ENCODE measurements around the gene MED16.

Gene MED16

DNA sequence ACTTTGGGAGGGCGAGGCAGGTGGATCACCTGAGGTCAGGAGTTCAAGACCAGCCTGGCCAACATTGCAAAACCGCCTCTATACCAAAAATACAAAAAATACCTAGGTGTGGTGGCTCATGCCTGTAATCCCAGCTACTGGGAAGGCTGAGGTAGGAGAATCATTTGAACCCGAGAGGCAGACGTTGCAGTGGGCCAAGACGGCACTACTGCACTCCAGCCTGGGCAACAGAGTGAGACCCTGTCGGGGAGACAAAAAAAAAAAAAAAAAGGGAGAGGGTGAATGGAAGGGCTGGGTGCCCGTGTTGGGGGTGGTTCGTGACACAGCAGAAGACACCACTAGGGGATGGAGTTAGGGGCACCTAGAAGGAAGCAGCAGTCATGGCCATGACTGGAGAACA lies 22.7 kb downstream of the MED16 start:
- H3K27ac Mint-ChIP-seq = peak overlapping the region; percentile 76
- peaks cover 16% of the 10 kb centered on the region for H3K36me3 Mint-ChIP-seq
- peaks cover 13% of the 10 kb centered on the region for H3K4me1 Mint-ChIP-seq
- H3K27me3 Mint-ChIP-seq = no peaks in the 10 kb centered on the region
- DNase-seq (ENCODE audit: low spot score in 2 of 2) (no peak), ATAC-seq (ENCODE audit: low read depth) (no peak)
- H3K4me3 Mint-ChIP-seq = peak overlapping the region; percentile 45
- H3K9me3 Mint-ChIP-seq = no peaks in the 10 kb centered on the region

DNA sequence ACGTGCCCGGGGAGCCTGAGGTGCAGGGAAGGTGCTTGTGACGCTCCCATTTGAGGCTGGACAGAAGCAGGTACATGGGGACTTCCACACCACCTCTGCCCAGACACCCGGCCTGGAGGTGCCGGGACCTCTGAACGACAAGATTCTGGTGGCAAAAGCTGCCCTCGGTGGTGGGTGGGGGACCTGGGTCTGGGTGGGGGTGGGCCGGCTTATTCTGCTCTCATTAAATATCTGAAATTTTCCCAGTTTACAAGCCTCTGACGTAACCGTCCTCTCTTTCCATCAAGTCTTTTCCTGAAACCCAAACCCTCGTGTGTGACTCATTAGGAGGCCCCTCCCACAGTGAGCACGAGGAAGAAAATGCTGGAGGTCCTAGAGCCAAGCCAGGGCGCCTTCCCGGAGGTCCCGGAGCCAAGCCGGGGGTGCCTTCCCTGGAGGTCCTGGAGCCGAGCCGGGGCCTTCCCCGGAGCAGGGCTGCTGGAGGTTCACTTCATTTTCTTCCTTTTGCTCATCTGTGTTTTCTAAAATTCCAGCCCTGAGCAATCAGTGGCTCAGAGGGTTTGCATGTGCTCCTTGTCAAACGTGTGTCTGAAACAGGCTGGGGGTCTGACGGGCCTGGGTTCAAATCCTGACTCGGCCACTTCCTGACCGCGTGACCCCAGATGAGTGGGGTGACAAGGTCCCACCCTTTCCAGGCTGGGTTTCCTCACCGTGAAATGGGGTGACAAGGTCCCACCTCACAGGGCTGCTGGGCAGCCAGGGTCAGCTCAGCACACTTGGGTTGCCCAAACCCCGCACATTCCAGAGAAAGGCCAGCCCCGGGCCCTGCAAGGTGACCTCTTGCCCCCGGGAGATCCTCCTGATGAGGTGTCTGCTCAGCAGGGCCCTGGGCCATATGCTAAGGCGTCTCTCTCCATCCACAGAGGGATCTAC lies 23.5 kb downstream of the MED16 start:
- Mint-ChIP-seq H3K9me3 (no peaks in the 10 kb centered on the region), H3K4me3 (no peak overlapping the region), H3K27ac (peak overlapping the region; percentile 76), H3K27me3 (no peaks in the 10 kb centered on the region), H3K4me1 (peaks cover 16% of the 10 kb centered on the region), H3K36me3 (peaks cover 16% of the 10 kb centered on the region)
- DNase-seq (ENCODE audit: low spot score in 2 of 2) = no peak
- no peak for ATAC-seq (ENCODE audit: low read depth)

DNA sequence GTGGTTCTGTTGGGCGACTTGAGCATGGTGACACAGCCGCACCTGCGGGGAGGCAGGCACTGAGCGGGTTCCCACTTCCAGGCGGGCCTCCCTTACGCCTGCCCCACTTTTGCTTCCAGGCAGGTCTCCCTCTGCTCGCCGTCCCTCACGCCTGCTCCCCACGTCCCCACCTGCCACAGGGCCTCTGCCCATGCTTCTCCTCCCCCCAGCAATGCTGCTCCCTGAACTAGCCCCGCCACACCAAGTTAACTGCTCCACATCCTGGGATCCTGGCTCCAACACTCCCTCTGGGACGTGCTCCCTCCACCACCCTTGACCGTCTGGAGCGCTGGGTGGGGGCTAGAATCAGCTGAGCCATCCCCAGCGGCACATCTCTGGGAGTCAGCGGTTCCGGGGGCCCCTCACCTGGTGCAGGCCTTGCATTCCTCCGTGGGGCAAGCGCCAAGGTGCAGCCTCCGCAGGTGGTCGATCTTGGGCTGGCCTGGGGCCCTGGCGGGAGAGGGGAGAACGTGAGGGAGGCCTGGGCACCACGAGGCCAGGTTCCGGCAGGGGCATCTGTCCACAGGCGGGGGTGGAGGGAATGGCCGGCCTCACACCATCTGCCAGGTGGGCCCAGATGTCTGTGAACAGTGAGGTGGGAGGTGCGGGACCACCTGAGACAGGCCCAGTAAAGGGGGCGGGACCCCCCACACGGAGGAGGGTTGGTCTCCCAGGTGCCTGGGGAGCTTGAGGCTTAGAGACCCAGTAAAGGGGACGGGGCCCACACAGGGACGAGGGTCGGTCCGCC lies 24.3 kb downstream of the MED16 start:
- ATAC-seq (ENCODE audit: low read depth) (no peak), DNase-seq (ENCODE audit: low spot score in 2 of 2) (no peak)
- Mint-ChIP-seq H3K27ac (no peak overlapping the region), H3K27me3 (no peaks in the 10 kb centered on the region), H3K9me3 (no peaks in the 10 kb centered on the region), H3K4me1 (peaks cover 16% of the 10 kb centered on the region), H3K36me3 (peaks cover 16% of the 10 kb centered on the region), H3K4me3 (no peak overlapping the region)

DNA sequence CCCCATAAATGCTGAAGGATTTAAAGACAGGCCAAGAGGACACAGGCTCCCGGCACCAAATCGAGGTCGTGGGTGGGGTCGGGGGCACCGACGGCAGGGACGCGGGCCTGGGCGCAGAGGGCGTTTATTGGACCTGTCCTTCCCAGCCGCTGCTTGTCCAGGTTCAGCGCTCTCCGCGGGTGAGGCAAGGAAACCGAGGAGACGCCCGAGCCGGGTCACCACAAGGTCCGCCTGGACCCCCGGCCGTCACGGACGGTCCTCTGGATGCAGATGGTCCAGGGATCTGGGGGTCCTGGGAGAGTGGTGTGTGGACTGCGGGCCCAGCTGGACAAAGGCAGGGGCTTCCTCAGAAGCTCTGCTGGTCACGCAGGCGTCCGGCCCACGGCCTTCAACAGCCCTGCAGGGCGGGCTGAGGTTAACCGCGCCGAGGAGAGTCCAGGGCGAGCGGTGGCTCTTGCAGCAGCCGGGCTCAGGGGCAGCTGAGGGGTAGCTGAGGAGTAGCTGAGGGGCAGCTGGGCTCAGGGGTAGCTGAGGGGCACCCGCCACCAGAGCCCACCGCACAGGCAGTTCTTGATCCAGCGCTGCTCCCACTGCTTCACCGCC lies 25.0 kb downstream of the MED16 start:
- no peaks in the 10 kb centered on the region for H3K9me3 Mint-ChIP-seq
- DNase-seq (ENCODE audit: low spot score in 2 of 2) (no peak), ATAC-seq (ENCODE audit: low read depth) (no peak)
- H3K4me3 Mint-ChIP-seq = no peak overlapping the region
- peaks cover 16% of the 10 kb centered on the region for H3K4me1 Mint-ChIP-seq
- no peaks in the 10 kb centered on the region for H3K27me3 Mint-ChIP-seq
- H3K36me3 Mint-ChIP-seq = peaks cover 16% of the 10 kb centered on the region
- no peak overlapping the region for H3K27ac Mint-ChIP-seq

DNA sequence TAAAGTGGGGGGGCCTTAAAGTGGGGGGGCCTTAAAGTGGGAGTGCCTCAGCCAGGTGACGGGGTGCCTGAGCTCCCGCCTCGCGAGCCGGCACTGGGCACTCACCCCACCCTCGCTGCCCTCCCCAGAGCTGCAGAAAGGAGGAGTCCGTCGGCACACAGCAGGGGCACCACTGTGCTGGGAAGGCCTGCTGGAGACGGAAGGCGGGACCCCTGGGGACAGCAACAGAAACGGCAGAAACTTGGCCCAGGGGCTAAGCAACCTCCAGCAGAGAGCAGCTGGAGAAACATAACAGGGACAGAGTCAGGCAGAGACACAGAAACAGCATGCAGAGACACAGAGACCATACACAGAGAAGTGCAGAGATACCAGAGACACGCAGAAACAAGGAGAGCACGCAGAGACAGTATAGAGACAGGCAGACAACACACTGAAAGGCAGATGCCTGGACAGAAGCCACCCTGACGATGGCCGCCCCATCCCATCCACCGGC lies 25.6 kb downstream of the MED16 start:
- Mint-ChIP-seq H3K27ac (no peak overlapping the region), H3K4me1 (peaks cover 17% of the 10 kb centered on the region), H3K4me3 (no peak overlapping the region), H3K27me3 (peaks cover 4% of the 10 kb centered on the region), H3K36me3 (peaks cover 16% of the 10 kb centered on the region), H3K9me3 (no peaks in the 10 kb centered on the region)
- no peak for DNase-seq (ENCODE audit: low spot score in 2 of 2)
- no peak for ATAC-seq (ENCODE audit: low read depth)

DNA sequence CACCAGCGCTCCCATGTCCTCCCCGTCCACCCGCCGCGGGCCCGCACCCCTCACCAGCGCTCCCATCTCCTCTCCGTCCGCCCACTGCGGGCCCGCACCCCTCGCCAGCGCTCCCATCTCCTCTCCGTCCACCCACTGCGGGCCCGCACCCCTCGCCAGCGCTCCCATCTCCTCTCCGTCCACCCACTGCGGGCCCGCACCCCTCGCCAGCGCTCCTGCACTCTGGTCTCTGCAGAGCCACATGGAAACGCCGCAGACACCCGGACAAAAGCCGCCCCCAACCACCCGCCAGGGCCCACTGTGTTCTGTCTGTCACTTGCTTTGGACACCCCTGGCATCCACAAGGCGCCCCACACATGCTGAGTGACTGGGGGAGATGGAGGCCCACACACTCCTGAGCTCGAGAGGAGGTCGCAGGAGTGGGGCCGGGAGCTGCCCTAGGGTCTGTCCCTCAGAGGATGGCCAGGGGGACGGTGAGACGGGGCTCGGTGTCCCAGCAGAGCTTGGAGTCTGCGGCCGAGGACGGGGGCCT lies 26.2 kb downstream of the MED16 start:
- H3K4me1 Mint-ChIP-seq = peaks cover 14% of the 10 kb centered on the region
- H3K9me3 Mint-ChIP-seq = no peaks in the 10 kb centered on the region
- H3K27ac Mint-ChIP-seq = no peak overlapping the region
- no peak overlapping the region for H3K4me3 Mint-ChIP-seq
- no peak for DNase-seq (ENCODE audit: low spot score in 2 of 2)
- ATAC-seq (ENCODE audit: low read depth) = no peak
- H3K36me3 Mint-ChIP-seq = peaks cover 16% of the 10 kb centered on the region
- H3K27me3 Mint-ChIP-seq = peaks cover 4% of the 10 kb centered on the region

DNA sequence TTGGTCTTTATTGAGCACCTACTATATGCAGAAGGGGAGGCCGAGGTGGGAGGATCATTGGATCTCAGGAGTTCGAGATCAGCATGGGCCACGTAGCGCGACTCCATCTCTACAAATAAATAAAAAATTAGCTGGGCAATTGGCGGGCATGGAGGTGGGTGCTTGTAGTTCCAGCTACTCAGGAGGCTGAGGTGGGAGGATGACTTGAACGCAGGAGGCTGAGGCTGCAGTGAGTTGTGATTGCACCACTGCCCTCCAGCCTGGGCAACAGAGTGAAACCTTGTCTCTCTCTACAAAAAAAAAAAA lies 29.7 kb downstream of the MED16 start:
- no peaks in the 10 kb centered on the region for H3K9me3 Mint-ChIP-seq
- H3K4me1 Mint-ChIP-seq = peaks cover 9% of the 10 kb centered on the region
- peaks cover 4% of the 10 kb centered on the region for H3K27me3 Mint-ChIP-seq
- ATAC-seq (ENCODE audit: low read depth) = no peak
- peak overlapping the region; percentile 55 for H3K4me3 Mint-ChIP-seq
- no peak for DNase-seq (ENCODE audit: low spot score in 2 of 2)
- H3K36me3 Mint-ChIP-seq = peaks cover 5% of the 10 kb centered on the region
- H3K27ac Mint-ChIP-seq = peak overlapping the region; percentile 67

DNA sequence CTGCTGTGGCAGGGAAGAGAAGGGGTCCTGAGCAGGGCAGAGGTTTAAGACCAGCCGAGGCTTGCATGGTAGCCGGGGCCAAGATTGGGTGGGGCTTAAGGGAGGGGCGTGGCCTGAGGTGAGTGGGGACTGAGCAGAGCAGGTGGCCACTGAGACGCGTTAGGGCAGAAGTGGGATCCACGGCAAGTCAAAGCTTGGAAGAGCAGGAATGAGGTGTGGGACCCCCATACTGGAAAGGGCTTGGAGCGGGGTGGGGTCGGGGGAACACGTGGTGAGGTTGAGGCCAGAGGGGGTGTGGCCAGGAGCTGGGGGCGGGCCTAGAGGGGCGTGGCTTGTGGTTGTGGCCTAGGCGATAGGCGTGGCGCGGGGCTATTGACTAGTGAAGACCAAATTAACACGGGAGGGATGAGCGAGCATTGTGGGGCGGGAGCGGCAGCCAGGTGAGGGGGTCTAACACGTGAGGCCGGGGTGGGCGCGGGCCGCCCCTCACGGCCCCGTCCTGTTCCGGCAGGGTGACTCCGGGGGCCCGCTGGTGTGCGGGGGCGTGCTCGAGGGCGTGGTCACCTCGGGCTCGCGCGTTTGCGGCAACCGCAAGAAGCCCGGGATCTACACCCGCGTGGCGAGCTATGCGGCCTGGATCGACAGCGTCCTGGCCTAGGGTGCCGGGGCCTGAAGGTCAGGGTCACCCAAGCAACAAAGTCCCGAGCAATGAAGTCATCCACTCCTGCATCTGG lies 30.2 kb downstream of the MED16 start:
- peak overlapping the region; percentile 67 for H3K27ac Mint-ChIP-seq
- H3K4me1 Mint-ChIP-seq = peaks cover 9% of the 10 kb centered on the region
- H3K36me3 Mint-ChIP-seq = peaks cover 5% of the 10 kb centered on the region
- H3K4me3 Mint-ChIP-seq = peak overlapping the region; percentile 69
- H3K9me3 Mint-ChIP-seq = no peaks in the 10 kb centered on the region
- H3K27me3 Mint-ChIP-seq = peaks cover 4% of the 10 kb centered on the region
- DNase-seq (ENCODE audit: low spot score in 2 of 2) (peak; percentile 77 to 83), ATAC-seq (ENCODE audit: low read depth) (peak; percentile 48)

DNA sequence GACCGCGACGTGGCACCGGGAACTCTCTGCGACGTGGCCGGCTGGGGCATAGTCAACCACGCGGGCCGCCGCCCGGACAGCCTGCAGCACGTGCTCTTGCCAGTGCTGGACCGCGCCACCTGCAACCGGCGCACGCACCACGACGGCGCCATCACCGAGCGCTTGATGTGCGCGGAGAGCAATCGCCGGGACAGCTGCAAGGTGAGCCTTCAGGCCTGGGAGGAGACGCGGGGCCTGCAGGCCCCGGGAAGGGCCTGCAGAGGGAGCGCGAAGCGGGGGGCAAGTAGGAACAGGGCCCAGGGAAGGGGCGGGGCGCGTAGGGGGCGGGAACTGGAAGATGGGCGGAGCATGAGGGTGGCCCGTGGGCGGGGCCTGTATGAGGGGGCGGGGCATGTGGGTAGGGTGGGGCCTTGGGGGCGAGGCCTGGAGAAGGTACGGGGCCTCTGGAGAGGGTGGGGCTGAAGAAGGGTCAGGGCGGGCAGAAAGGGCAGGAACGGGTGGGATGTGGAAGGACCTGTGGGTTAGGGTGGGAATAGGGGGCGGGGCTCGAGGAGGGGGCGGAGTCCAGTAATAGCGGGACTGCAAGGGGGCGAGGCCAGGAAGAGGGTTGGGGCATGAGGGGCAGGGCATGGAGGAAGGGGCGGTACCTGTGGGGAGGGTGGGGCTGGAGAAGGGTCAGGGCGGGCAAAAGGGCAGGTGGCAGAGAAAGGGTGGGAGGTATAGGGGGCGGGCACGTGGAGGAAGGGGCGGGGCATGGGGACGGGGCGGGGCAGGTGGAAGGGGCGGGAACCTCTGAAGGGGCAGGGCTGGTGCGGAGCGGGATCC lies 31.0 kb downstream of the MED16 start:
- Mint-ChIP-seq H3K4me1 (peaks cover 10% of the 10 kb centered on the region), H3K27ac (peak overlapping the region; percentile 67), H3K36me3 (no peaks in the 10 kb centered on the region)

DNA sequence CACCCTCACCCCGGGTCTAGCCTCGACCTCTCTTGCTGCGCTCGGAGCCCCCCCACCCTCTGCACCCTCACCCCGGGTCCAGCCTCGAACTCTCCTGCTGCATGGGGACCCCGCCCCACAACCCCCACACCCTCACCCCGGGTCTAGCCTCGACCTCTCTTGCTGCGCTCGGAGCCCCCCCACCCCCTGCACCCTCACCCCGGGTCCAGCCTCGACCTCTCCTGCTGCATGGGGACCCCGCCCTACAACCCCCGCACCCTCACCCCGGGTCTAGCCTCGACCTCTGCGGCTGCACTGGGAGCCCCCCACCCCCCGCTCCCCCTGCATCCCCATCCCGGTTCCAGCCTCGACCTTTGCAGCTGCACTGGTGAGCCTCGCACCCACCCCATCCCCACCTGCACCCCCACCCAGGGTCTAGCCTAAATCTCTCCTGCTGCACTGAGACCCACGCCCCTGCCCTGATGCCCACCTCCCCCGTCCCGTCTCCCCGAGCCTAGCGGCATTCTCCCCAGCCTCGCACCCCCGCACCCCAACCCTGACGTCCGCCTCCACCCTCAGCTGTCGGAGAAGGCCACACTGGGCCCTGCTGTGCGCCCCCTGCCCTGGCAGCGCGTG lies 31.7 kb downstream of the MED16 start:
- Mint-ChIP-seq H3K4me1 (peaks cover 11% of the 10 kb centered on the region), H3K4me3 (no peak overlapping the region), H3K36me3 (no peaks in the 10 kb centered on the region), H3K27ac (peak overlapping the region; percentile 75), H3K27me3 (peaks cover 4% of the 10 kb centered on the region), H3K9me3 (no peaks in the 10 kb centered on the region)
- DNase-seq (ENCODE audit: low spot score in 2 of 2) (no peak), ATAC-seq (ENCODE audit: low read depth) (no peak)

More for the DNA sequence above, 31.0 kb downstream of the MED16 start:
- Mint-ChIP-seq H3K27me3 (peaks cover 4% of the 10 kb centered on the region), H3K4me3 (peak overlapping the region; percentile 69), H3K9me3 (no peaks in the 10 kb centered on the region)
- peak in 1 of 2 donors; percentile 39 for DNase-seq (ENCODE audit: low spot score in 2 of 2)
- ATAC-seq (ENCODE audit: low read depth) = peak; percentile 10

DNA sequence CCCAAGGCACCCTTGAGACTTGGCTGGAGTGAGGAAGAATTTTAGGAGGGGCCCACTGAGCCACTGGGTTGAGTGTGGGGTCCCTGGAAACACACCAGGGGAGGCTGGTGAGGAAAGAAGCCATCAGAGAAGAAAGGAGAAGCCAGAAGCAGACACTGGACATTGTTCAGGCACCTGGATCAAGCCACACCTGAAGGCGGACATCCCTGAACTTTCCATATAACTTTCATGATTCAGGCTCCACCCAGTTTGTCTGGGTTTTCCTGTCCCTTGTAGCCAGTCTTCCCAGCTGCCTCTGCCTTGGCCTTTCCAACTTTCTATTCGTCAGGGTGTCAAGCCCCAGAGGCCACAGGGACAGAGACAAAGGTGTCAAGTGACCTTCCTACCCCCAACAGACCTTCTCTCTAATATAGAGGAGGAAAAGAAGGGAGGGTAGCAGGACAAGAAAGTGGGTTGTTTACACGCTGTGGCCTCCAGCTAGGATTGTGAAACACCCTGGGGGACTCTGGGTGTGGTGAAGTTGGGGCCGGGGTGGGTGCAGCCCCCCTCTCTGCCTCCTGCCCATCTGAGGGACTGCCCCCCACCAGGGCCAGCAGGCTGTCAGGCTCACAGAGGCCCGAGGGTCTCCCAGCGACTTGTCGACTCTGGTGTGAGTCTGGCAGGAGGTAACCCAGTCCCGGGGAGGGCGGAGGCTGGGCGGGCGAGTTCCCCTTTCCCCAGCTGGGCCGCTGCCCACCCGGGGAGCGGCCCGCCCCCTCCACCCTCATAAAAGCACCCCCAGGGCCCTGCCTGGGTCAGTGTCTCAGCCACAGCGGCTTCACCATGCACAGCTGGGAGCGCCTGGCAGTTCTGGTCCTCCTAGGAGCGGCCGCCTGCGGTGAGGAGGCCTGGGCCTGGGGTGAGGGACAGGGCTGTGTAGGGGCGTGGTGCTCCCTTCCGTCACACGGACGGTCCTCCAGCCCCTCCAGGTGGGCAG lies 33.8 kb downstream of the MED16 start, which contains the start of gene CFD:
Gene CFD (plus strand): TSS at position 797 of the 976 bp plus-strand sequence. CDS start 26 bp downstream, at position 823.
- H3K36me3 Mint-ChIP-seq = no peaks in the 10 kb centered on the region
- no peak for DNase-seq (ENCODE audit: low spot score in 2 of 2)
- no peak for ATAC-seq (ENCODE audit: low read depth)
- H3K4me1 Mint-ChIP-seq = peaks cover 8% of the 10 kb centered on the region
- H3K27me3 Mint-ChIP-seq = peaks cover 4% of the 10 kb centered on the region
- no peak within 1 kb of the TSS for H3K27ac Mint-ChIP-seq
- peak within 1 kb of the TSS; percentile 56 for H3K4me3 Mint-ChIP-seq
- H3K9me3 Mint-ChIP-seq = no peaks in the 10 kb centered on the region

All from memory B cell (primary cell).